OCI-LY1 (cell line): ENCODE measurements around the gene CHST12.

Experiments
- CTCF ChIP-seq: fragments of 200-600 bp; sonication (generic), shearing (Covaris generic); IDR thresholded peaks from 2 replicates; pipeline ENCODE4 v1.5.1; 2017; ENCODE audit warnings: mild to moderate bottlenecking, antibody characterized with exemption, low read length, moderate library complexity, mixed read lengths
- EZH2 ChIP-seq: fragments of 200-600 bp; sonication (generic), shearing (Covaris generic); IDR thresholded peaks from 2 replicates; pipeline ENCODE4 v1.8.0; 2017; ENCODE audit warnings: borderline replicate concordance, mixed run types, mild to moderate bottlenecking, antibody characterized with exemption, low read length, moderate library complexity, mixed read lengths

- no peak for TF ChIP-seq EZH2
- no peak for TF ChIP-seq CTCF
These were observed 32.1 kb upstream of the CHST12 start for GRCh38 chr7:2371329-2371728.
